Measurements from ENCODE around the gene TMEM235. TPM values are rescaled to one million over a fixed set of nuclear protein-coding genes. Genes with fewer than 3 reads are reported as not detected.
A peak's percentile ranks its signal among the peaks of the same experiment; 100 is the strongest.

The TMEM235 gene
- total RNA-seq, 1 donor from 2014 or later, result not detected

- no peak for DNase-seq (ENCODE audit: low read depth)
- peak overlapping the region; percentile 82 for H3K4me3 ChIP-seq (ENCODE audit: low read depth, low read length)
- TF ChIP-seq, protein P1, sequence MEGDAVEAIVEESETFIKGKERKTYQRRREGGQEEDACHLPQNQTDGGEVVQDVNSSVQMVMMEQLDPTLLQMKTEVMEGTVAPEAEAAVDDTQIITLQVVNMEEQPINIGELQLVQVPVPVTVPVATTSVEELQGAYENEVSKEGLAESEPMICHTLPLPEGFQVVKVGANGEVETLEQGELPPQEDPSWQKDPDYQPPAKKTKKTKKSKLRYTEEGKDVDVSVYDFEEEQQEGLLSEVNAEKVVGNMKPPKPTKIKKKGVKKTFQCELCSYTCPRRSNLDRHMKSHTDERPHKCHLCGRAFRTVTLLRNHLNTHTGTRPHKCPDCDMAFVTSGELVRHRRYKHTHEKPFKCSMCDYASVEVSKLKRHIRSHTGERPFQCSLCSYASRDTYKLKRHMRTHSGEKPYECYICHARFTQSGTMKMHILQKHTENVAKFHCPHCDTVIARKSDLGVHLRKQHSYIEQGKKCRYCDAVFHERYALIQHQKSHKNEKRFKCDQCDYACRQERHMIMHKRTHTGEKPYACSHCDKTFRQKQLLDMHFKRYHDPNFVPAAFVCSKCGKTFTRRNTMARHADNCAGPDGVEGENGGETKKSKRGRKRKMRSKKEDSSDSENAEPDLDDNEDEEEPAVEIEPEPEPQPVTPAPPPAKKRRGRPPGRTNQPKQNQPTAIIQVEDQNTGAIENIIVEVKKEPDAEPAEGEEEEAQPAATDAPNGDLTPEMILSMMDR (conservative IDR thresholded peaks at IDR 0.05; ENCODE audit: low read depth, low read length), result no peak
These were observed 16.7 kb upstream of the TMEM235 start for GRCh38 chr17:78214706-78215061.

GRCh38 chr17:78219396-78220150 is 11.9 kb upstream of the TMEM235 start:
- TF ChIP-seq, protein P1 (conservative IDR thresholded peaks at IDR 0.05; ENCODE audit: low read depth, low read length), result no peak
- no peak overlapping the region for H3K4me3 ChIP-seq (ENCODE audit: low read depth, low read length)
- no peak for DNase-seq (ENCODE audit: low read depth)

DNA sequence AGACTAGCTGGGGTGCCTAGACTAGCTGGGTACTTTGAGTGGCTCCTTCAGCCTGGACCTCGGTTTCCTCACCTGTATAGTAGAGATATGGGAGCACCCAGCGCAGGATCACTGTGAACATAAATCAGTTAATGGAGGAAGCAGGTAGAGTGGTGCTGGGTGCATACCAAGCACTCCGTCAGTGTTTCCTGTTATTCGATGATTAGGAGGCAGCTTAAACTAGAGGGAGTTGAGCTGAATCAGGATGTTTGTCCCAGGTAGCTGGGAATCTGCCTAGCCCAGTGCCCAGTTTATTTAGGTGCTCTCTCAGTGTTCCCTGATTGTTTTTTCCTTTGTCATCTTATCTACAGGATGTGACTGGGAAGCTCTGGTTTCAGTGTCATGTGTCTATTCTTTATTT is 8.4 kb upstream of the TMEM235 start:
- no peak overlapping the region for H3K4me3 ChIP-seq (ENCODE audit: low read depth, low read length)
- TF ChIP-seq, protein P1 (conservative IDR thresholded peaks at IDR 0.05; ENCODE audit: low read depth, low read length), result no peak
- DNase-seq (ENCODE audit: low read depth), result no peak

- no peak for DNase-seq (ENCODE audit: low read depth)
- no peak overlapping the region for H3K4me3 ChIP-seq (ENCODE audit: low read depth, low read length)
- TF ChIP-seq, protein P1 (conservative IDR thresholded peaks at IDR 0.05; ENCODE audit: low read depth, low read length), result no peak
These were observed 7.7 kb upstream of the TMEM235 start for GRCh38 chr17:78223765-78224164.

DNA sequence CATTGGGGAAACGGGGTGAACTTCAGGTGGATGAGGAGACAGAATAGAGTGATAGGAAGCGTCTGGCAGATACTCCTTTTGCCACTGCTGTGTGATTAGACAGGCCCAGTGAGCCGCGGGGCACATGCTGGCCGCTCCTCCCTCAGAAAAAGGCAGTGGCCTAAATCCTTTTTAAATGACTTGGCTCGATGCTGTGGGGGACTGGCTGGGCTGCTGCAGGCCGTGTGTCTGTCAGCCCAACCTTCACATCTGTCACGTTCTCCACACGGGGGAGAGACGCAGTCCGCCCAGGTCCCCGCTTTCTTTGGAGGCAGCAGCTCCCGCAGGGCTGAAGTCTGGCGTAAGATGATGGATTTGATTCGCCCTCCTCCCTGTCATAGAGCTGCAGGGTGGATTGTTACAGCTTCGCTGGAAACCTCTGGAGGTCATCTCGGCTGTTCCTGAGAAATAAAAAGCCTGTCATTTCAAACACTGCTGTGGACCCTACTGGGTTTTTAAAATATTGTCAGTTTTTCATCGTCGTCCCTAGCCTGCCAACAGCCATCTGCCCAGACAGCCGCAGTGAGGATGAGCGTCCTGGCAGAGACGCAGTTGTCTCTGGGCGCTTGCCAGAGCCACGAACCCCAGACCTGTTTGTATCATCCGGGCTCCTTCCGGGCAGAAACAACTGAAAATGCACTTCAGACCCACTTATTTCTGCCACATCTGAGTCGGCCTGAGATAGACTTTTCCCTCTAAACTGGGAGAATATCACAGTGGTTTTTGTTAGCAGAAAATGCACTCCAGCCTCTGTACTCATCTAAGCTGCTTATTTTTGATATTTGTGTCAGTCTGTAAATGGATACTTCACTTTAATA is 7.0 kb upstream of the TMEM235 start:
- H3K4me3 ChIP-seq (ENCODE audit: low read depth, low read length), result no peak overlapping the region
- TF ChIP-seq, protein P1 (conservative IDR thresholded peaks at IDR 0.05; ENCODE audit: low read depth, low read length), result no peak
- DNase-seq (ENCODE audit: low read depth), result no peak

DNA sequence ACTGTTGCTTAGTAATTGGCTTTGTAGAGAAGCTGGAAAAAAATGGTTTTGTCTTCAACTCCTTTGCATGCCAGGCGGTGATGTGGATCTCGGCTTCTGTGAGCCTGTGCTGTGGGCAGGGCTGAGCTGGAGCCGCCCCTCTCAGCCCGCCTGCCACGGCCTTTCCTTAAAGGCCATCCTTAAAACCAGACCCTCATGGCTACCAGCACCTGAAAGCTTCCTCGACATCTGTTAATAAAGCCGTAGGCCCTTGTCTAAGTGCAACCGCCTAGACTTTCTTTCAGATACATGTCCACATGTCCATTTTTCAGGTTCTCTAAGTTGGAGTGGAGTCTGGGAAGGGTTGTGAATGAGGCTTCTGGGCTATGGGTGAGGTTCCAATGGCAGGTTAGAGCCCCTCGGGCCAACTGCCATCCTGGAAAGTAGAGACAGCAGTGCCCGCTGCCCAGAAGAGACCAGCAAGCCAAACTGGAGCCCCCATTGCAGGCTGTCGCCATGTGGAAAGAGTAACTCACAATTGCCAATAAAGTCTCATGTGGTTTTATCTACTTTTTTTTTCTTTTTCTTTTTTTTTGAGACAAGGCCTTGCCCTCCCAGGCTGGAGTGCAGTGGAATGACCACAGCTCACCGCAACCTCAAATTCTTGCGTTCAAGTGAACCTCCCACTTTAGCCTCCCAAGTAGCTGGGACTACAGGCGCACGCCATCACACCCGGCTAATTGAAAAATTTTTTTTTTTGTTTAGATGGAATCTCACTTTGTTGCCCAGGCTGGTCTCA is 6.2 kb upstream of the TMEM235 start:
- H3K4me3 ChIP-seq (ENCODE audit: low read depth, low read length), result no peak overlapping the region

More for the DNA sequence above, 6.2 kb upstream of the TMEM235 start:
- no peak for DNase-seq (ENCODE audit: low read depth)
- TF ChIP-seq, protein P1 (conservative IDR thresholded peaks at IDR 0.05; ENCODE audit: low read depth, low read length), result no peak

All from epithelial cell of proximal tubule (primary cell).